Pancreas (tissue), 10 donors: ENCODE results near the gene CDC42BPA. TPM values are rescaled to one million over a fixed set of nuclear protein-coding genes. Genes with fewer than 3 reads are reported as not detected.

ENCODE experiments used
- ATAC-seq, 4 donors: fragments of 200-7000 bp; cut with Tn5 transposase; one replicate each; pipeline versions ENCODE4 v1.8.0 to v1.9.1; 2020; ENCODE audit warnings: mild to moderate bottlenecking in 4 of 4, moderate library complexity in 4 of 4
- DNase-seq, 6 donors: peaks; one replicate each; pipeline ENCODE4 v3.0.0-alpha.2; 2020
- FAIRE-seq: peaks from 2 replicates; lab custom pipeline; 2012; peaks lifted over from hg19 to GRCh38; lab: Jason Lieb, UNC
- H3K27ac ChIP-seq, 4 donors: fragments of 200-600 bp; sonication (generic); 1 replicate in 3 of 4; 2 replicates in 1 of 4; pipeline versions ENCODE4 v1.5.0 to v1.8.0; 2020
- H3K27me3 ChIP-seq, 4 donors: fragments of 200-600 bp; one replicate each; pipeline ENCODE4 v1.8.0; 2021
- H3K36me3 ChIP-seq, 3 donors: fragments of 200-600 bp; sonication (generic) in 1 of 3; one replicate each; pipeline versions ENCODE4 v1.5.0 to v1.8.0; 2020 to 2021
- H3K4me1 ChIP-seq, 3 donors: fragments of 200-600 bp; one replicate each; pipeline ENCODE4 v1.8.0; 2021
- H3K4me3 ChIP-seq, 4 donors: fragments of 200-600 bp; sonication (generic) in 2 of 4; one replicate each; pipeline versions ENCODE4 v1.5.0 to v1.8.0; 2020 to 2021
- H3K9me3 ChIP-seq, 4 donors: fragments of 200-600 bp; one replicate each; pipeline ENCODE4 v1.8.0; 2021
- WGBS, 2 donors: extraction: QIAGEN DNeasy Blood & Tissue Kit; methylation state at CpG; one replicate each; pipeline ENCODE4 v1.1.7; 2013; 5-methylcytosine and 5-hydroxymethylcytosine counted together
- intact Hi-C, 3 donors: fragments of 100-400 bp; cut with DNase I; formaldehyde crosslinking; loops; one replicate each; pipeline versions ENCODE4 v1.11.1 to v1.14.2; 2022
- polyA plus RNA-seq, 2 donors: library from polyadenylated mRNA; stranded (reverse); fragments of 200-250 nt; gene quantifications; one replicate each; pipeline ENCODE4 v1.2.3, GENCODE V29; 2013
- total RNA-seq, 6 donors: library from RNA; stranded (reverse); fragmentation: NEBNext Ultra II Directional in 4 of 6; extraction: Animal tissue kit (Norgen Biotek cat#: 25700) in 4 of 6; gene quantifications; one replicate each; pipeline versions ENCODE4 v1.2.1 to v1.2.4, GENCODE V29; 2021 to 2023
- TF ChIP-seq, protein P1 (sequence below), 4 donors: fragments of 200-600 bp; sonication (generic) in 3 of 4; IDR thresholded peaks; one replicate each; pipeline versions ENCODE4 v1.5.0 to v1.8.0; 2021; ENCODE audit warnings: antibody characterized with exemption in 4 of 4
- donor health status: healthy with polysubstance abuse.
- donor health status: DM: no; HTN: no; CAD: no; lungs with moderate emphysema.
- donor health status: DM: no; HTN: no; CAD: no.
- donor health status: control.
- donor health status: control.
- donor health status: Bipolar disorder and iron deficiency.
- donor health status: DM: yes; HTN: yes; CAD: no.
- donor health status: DM: no; HTN: no; CAD: no.
- donor health status: DM: no; HTN: no; CAD: no.
- donor health status: DM: yes; HTN: yes; CAD: no.

The CDC42BPA gene
- total and polyA plus RNA-seq, 8 donors: 5.3 to 22.5 (median 16.5) TPM

DNA sequence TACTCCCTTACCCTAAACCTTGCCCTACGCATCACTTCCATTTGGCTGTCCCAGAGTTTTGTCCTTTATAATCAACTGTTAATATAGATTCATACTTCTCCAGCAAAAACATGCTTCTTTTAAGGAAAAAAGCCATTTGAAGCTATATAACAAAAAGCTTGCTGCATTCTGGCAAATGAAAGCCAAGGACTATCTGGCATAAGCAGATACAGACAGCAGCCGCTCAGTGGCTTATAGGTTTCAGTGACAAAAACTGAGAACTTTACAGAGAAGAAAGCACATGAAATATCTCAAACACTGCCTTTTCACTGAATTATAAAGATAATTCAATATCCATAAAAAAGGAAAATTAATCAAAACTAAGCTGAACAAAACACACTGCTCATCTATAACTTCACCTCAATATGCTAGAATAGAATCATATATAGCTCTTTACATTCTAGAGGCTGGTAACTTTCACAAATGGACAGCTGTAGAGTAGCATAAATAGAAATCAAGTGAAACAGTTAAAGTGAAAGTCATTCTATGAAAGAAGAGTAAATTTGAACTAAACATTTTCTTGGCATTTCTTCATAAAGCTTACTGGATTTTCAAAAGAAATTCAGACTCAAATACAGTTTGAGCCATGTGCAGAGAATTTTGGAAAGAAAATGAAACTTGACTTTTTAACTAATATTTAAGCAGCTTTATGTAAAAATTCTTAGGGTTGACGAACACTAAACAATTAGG, 19.6 kb downstream of the CDC42BPA start:
- TF ChIP-seq, protein P1, sequence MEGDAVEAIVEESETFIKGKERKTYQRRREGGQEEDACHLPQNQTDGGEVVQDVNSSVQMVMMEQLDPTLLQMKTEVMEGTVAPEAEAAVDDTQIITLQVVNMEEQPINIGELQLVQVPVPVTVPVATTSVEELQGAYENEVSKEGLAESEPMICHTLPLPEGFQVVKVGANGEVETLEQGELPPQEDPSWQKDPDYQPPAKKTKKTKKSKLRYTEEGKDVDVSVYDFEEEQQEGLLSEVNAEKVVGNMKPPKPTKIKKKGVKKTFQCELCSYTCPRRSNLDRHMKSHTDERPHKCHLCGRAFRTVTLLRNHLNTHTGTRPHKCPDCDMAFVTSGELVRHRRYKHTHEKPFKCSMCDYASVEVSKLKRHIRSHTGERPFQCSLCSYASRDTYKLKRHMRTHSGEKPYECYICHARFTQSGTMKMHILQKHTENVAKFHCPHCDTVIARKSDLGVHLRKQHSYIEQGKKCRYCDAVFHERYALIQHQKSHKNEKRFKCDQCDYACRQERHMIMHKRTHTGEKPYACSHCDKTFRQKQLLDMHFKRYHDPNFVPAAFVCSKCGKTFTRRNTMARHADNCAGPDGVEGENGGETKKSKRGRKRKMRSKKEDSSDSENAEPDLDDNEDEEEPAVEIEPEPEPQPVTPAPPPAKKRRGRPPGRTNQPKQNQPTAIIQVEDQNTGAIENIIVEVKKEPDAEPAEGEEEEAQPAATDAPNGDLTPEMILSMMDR (IDR thresholded peaks at IDR 0.05): no peak
- Histone ChIP-seq H3K27ac (peak overlapping the region in 2 of 4 donors; percentile 30 to 74), H3K9me3 (no peaks in the 10 kb centered on the region), H3K27me3 (no peaks in the 10 kb centered on the region), H3K4me3 (no peak overlapping the region), H3K36me3 (no peaks in the 10 kb centered on the region), H3K4me1 (peaks cover 3 to 19% (median 17%) of the 10 kb centered on the region in 3 donors)
- intact Hi-C loops: no loop called here
- DNase-seq (no peak), ATAC-seq (peak in 3 of 4 donors; percentile 14 to 38 (median 29)), FAIRE-seq (no peak)
- 54 to 61% methylated on average over 3 of the region's 3 CpGs for WGBS, 2 donors

DNA sequence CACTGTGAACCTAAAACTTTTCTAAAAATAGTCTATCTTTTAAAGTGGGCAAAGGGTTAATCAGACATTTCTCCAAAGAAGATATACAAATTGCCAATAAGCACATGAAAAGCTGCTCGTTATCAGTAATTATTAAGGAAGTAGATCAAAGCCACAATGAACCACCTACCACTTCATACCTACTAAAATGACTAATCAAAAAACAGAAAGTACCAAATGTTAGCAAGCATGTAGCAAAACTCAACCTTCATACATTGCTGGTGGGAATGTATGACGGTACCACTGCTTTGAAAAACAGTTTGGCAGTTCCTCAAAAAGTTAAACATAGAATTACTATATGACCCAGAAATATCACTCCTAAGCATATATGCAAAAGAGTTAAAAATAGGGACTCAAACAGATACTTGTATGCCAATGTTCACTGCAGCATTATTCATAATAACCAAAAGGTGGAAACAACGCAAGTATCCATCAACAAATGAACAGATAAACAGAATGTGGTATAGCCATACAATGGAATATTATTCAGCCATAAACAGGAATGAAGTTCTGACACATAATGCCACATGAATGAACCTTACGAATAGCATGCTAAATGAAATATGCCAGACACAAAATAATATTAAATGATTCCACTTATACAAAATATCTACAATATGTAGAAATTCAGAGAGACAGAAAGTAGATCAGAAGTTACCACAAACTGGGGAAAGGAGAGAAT, 21.1 kb downstream of the CDC42BPA start:
- ATAC-seq: no peak
- Histone ChIP-seq H3K9me3 (no peaks in the 10 kb centered on the region), H3K27me3 (no peaks in the 10 kb centered on the region), H3K36me3 (no peaks in the 10 kb centered on the region), H3K4me3 (no peak overlapping the region), H3K4me1 (peaks cover 3 to 22% (median 19%) of the 10 kb centered on the region in 3 donors), H3K27ac (no peak overlapping the region)
- intact Hi-C loops: no loop called here
- no peak for FAIRE-seq
- no peak for DNase-seq
- TF ChIP-seq, protein P1 (IDR thresholded peaks at IDR 0.05): no peak
- 94 to 97% methylated on average over 4 of the region's 4 CpGs for WGBS, 2 donors

DNA sequence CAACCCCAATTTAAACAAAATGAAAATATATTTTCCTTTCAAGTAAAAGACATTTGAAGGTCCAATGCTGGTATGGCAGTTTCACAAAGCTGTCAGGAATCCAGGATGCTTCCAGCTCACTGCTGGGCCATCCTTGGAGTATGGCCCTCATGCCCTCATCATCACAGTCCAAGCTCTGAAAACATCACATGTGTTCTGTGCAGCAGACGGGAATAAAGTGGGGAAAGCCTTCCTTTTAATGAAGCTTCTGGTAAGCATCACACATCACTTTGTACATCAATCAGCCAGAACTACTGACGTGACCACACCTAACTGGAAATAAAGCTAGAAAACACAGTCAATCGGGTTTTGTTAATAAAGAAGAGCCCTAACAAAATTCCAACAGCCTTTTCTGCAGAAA, 22.7 kb downstream of the CDC42BPA start:
- Histone ChIP-seq H3K36me3 (no peaks in the 10 kb centered on the region), H3K4me3 (no peak overlapping the region), H3K4me1 (peaks cover 3 to 22% (median 19%) of the 10 kb centered on the region in 3 donors), H3K27me3 (no peaks in the 10 kb centered on the region), H3K9me3 (no peaks in the 10 kb centered on the region), H3K27ac (no peak overlapping the region)
- intact Hi-C loops: no loop called here
- TF ChIP-seq, protein P1 (IDR thresholded peaks at IDR 0.05): no peak
- FAIRE-seq (no peak), ATAC-seq (no peak), DNase-seq (no peak)
- 85 to 88% methylated on average over 3 of the region's 3 CpGs for WGBS, 2 donors

DNA sequence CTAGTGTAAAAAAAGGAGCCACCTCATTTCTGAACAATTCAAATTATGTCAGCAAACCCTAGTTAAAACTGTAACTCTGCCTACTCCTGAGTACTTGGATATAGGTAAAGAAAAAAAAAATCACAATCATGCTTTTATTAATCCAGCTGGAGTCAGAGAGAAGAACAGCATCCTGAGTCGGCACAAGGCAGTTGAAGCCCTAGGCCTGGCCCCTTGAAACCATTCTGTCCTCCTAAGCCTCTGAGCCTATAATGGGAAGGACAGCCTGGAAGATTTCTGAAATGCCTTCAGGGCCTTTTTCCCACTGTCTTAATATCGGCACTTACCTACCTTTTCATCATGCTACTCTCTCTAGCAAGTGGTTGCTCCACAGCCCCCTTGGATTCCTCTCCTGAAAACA, 32.5 kb downstream of the CDC42BPA start:
- ATAC-seq: no peak
- H3K9me3 ChIP-seq: no peaks in the 10 kb centered on the region
- H3K27me3 ChIP-seq: no peaks in the 10 kb centered on the region
- WGBS, 2 donors: 93 to 100% methylated on average over 2 of the region's 2 CpGs
- H3K27ac ChIP-seq: no peak overlapping the region
- H3K36me3 ChIP-seq: no peaks in the 10 kb centered on the region
- H3K4me3 ChIP-seq: no peak overlapping the region
- no peak for DNase-seq
- FAIRE-seq: no peak
- intact Hi-C loops: no loop called here
- no peaks in the 10 kb centered on the region for H3K4me1 ChIP-seq
- TF ChIP-seq, protein P1 (IDR thresholded peaks at IDR 0.05): no peak
